OCI-LY7 (cell line): ENCODE measurements around the gene ZNRF2.

Experiments used
- EZH2phosphoT487 ChIP-seq: fragments of 200-600 bp; sonication (generic); IDR thresholded peaks from 2 replicates; pipeline ENCODE4 v1.6.1; 2018; ENCODE audit warnings: low read depth, borderline replicate concordance, mild to moderate bottlenecking, mixed run types, antibody characterized with exemption, low read length, moderate library complexity, mixed read lengths
- TF ChIP-seq, protein P1 (sequence below): fragments of 200-600 bp; sonication (generic); conservative IDR thresholded peaks from 2 replicates; pipeline ENCODE4 v1.5.1; 2014; ENCODE audit warnings: mild to moderate bottlenecking, antibody characterized with exemption, low read length, moderate library complexity, mixed read lengths

DNA sequence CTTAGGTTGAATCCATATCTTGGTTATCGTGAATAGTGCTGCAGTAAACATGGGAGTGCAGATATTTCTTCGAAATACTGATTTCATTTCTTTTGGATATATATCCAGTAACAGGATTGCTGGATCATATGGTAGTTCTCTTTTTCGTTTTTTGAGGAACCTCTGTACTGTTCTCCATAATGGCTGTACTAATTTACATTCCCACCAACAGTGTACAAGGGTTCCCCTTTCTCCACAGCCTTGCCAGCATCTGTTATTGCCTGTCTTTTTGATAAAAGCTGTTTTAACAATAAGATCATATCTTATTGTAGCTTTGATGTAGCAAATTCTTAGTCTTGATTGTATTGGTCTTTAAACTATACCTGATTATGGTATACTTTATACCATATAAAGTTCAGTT, 45.3 kb downstream of the ZNRF2 start:
- TF ChIP-seq, protein P1, sequence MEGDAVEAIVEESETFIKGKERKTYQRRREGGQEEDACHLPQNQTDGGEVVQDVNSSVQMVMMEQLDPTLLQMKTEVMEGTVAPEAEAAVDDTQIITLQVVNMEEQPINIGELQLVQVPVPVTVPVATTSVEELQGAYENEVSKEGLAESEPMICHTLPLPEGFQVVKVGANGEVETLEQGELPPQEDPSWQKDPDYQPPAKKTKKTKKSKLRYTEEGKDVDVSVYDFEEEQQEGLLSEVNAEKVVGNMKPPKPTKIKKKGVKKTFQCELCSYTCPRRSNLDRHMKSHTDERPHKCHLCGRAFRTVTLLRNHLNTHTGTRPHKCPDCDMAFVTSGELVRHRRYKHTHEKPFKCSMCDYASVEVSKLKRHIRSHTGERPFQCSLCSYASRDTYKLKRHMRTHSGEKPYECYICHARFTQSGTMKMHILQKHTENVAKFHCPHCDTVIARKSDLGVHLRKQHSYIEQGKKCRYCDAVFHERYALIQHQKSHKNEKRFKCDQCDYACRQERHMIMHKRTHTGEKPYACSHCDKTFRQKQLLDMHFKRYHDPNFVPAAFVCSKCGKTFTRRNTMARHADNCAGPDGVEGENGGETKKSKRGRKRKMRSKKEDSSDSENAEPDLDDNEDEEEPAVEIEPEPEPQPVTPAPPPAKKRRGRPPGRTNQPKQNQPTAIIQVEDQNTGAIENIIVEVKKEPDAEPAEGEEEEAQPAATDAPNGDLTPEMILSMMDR, result no peak
- TF ChIP-seq EZH2phosphoT487, result no peak
